Glomerular visceral epithelial cell (primary cell): ENCODE measurements around the gene HOXD3.

Experiments used
- DNase-seq: peaks from one replicate; pipeline ENCODE4 v3.0.0-alpha.2; 2016; ENCODE audit errors: extremely low spot score

Gene HOXD3

DNA sequence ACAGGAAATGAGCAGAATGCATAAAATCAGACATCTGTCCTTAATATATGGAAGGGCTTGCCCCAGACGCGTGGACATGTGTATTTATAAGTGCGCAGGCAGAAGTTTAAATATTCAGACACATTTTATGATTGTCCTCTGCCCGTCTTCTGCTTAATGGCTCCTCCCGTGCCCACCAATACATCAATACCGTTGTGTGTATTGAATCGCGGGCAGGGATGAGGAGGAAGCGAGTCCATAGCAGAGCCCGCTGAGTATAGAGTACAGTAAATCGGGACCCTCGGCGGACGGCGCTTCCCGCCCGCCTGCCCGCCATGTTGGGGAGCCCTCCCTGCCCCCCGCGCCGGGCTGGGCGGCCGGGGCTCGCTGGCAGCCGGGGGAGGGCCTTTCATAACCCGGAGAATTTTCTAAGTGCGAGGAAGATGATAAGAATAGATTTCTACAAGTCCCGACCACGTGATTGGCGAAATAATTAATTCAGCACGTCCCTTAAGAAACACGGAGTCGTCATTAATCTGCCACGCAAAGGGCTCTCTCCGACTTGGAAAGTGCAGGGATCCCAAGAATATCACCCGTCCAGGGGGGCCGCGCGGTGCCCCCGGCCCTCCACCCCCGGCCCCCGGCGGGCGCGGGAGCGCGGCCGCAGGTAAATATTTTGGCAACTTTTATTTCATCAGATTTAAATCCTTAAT, at the start of gene HOXD3:
Gene HOXD3 (plus strand): TSS at position 501 of the 692 bp plus-strand sequence. CDS start 11,808 bp downstream, outside the sequence.
- no peak for DNase-seq

GRCh38 chr2:176107731-176108181, 49.4 kb upstream of the HOXD3 start:
- no peak for DNase-seq

GRCh38 chr2:176109192-176109901, 47.8 kb upstream of the HOXD3 start:
- DNase-seq = no peak

DNA sequence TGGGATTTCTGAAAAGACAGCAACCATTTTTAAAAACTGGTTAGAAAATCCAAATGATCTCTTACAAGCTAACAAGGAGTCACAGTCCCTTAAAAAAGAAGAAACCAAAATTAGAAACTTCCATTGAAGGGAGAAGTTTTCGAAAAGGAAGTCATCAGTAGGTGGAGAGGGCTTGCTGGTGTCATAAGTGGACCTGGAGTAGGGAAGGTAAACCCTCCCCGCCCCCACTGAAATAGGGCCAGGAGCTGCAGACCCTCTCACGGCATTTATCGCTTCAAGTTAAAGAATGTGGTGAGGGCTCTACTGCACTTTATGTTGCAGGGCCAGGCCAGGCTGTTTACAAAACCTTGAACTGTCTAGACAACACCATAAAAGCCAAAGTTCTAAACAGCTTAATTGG, 47.2 kb upstream of the HOXD3 start:
- DNase-seq = no peak

DNA sequence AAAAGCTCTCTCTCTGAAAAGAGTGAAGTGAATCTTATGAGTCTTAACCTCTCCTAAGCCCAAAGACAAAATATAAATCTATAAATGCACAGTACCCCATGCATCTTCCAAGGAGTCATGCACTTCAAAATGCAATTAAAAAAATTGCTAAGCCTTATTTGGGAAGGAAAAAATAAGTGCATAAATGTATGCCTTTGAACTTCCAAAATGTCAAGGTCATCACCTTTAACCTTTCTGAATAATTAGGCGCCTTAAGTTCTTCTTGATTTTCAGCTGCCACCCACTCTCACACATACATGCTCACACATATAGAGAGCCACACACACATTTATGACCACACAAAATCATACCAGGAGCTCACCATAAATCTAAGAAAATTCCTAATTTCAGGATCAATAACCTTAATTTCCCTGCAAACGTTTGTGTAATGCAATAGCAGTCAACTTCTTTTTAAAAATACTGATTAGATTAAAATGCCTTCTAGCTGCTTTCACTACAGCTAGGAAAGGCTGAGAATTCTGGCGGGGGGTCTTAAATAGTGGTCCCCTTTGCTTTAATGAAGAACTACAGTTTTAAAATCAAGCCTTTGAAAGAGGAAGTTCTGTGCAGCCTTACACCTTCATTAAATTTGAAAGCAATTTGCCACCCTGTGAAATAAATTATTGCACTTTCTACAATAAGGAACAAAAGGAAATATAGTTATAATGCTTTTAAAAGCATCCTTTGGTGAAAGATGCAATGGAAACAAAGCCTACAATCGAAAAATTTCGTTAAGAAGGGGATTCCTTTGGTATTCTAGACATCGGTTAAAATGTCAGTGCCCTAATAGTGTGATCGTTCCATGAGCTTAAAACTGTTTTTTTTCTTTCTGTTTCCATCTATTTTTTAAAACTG, 46.4 kb upstream of the HOXD3 start:
- DNase-seq = no peak

- DNase-seq = peak; percentile 59
Measured at GRCh38 chr2:176111309-176111663, 45.8 kb upstream of the HOXD3 start.

- DNase-seq = no peak
Measured at GRCh38 chr2:176111846-176112374, 45.2 kb upstream of the HOXD3 start.

DNA sequence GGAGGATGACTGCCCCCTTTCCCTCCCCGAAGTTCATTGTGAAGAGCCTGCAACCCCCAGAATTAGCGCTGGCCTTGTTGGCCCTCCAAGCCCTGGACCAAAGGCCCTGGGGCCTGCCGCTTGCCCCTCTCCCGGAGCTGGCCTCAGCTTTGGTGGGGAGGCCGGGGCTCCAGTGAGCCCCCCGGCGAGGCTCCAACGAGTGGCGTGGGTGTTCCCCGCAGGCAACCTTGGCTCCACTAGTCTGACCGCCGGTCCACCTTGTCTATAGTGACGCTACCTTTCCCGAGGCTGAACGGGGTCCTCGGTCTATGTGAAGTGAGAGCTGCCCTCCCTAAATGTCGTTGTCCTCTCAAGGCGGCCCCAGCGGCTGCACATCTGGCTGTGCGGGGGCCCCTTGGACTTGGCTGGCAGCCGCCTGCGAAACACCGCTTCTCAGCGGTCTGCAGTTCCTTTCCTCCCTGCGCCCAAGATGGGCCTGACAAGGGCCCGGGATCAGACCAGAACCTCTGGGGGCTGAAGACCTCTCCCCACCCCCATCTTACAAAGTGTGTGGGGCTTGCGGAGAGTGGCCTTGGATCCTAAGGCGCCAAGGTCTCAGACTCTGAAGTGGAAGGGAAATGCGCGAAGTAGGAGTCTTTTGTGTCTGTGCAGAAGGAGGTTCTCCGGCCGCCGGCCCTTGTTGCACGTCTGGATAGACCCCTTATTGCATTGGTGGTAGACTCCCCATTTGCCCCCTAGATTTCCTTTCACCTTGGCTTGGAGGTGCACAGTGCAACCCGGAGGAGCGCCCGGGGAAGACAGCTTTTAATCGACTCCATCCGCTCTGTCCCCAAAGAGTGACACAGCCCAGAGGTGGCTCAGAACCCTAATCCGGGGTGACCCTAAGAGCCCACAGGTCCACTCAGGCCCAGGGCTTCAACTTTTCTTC, 44.5 kb upstream of the HOXD3 start:
- no peak for DNase-seq

DNA sequence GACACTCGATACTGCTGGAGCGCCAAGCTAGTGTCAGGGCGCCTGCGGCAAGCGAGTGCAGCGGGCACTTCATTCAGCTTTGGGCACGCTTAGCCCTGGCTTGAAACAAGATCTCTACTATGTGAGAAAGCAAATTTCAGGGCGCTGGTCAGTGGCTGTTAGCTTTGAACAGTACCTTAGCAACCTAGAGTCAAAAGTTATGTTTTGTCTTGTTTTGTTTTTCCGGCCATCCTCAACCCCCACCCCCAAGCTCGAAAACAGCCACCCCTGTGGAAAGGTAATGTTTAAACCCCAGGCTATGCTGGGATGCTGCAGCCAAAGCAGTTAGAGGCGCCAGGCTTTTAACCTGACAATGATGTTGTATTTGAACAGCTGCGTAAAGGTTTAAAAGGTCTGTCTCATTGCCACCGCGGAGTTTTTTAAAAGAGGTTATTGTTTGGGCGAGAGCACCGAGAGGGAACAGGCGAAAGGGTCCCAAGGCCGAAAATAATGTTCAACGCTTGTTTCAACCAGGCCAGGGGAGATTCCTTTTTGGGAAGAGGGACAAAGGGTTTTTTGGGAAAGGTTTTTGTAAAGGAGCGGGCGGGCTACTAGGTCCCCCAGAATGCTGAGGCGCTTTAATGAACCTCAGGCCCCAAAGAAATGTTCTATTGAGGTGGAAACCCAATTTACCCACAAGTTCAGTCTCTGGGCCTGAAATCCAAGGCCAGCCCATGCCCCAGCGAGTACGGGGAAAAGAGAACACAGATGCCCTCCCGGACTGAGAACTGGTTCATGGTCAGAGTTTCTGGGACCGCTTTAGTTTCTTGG, 42.8 kb upstream of the HOXD3 start:
- DNase-seq = no peak

DNA sequence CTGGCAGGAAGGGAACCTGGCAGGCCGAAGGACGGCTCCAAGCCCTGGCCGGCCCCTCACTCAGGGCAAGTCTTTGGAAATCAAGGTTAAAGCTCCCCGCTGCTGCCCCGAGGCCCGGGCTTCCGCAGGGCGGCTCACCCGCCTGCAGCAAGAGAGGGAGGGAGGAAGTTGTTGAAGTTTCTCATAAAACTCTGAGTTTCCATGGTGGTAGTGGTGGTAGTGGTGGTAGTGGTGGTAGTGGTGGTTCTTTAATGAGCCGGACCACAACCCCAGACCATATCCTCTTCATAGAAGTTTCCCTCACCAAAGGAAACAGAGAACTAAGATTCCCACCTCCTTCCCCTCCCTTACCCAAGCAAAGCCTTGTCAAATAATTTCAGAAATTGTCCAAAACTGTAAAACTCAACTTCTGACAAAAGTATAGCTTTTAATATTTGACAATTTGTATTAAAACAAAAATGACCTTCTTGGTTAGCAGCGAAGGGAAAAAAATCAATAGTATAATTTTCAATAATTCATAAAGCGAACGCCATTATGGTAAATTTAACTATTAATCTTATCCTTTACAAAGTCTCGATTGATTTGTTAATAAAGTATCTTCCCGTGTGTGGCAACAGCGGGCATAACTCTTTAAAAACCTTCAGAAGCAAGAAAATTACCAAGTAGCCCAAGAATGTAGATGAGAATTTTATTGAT, 42.0 kb upstream of the HOXD3 start:
- no peak for DNase-seq

DNA sequence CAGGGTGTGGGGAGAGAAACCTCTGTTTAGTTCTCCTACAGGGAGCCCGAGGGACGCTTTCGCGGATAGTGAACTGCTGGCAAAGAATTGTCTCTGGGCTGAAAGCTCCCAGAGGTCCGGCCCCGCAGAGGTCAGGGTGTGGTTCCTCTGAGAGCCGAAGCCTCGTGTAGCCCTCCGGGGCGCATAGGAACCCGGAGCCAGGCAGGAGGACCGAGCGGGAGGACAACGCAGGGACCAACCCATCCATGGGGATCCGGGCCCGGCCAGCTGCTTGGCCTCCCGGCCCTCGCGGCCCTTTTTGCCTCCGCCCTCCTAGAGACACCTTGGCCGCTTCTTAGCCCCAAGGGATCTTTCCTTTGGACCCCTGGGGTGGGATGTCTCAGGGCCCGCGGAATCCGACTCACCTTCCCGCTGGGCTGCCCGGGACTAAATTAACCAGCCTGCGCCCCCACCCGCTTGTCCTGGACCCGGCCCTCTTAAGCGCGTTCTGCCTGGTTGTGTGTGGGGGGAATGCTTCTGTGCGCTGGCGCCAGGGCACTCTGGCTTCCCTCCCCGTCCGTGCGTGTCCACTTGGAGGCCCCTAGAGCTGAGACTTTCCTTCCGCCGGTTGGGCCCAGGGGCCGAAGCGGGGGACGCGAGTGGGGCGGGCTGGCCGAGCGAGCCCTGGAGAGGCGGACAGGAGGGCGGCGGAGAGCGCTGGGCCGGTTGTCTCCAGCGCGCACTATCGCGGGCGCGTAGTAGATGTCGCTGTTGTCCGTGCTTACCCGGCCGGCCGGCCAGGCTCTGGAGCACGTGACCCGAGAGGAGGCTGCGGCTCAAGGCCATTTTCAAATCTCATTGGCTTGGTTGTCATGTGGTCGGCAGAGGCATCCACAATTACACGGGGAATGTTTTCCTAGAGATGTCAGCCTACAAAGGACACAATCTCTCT, 41.0 kb upstream of the HOXD3 start, which contains the start of gene HOXD10:
Gene HOXD10 (plus strand): TSS at position 896 of the 931 bp plus-strand sequence. CDS start 56 bp downstream, outside the sequence.
- DNase-seq = no peak

DNA sequence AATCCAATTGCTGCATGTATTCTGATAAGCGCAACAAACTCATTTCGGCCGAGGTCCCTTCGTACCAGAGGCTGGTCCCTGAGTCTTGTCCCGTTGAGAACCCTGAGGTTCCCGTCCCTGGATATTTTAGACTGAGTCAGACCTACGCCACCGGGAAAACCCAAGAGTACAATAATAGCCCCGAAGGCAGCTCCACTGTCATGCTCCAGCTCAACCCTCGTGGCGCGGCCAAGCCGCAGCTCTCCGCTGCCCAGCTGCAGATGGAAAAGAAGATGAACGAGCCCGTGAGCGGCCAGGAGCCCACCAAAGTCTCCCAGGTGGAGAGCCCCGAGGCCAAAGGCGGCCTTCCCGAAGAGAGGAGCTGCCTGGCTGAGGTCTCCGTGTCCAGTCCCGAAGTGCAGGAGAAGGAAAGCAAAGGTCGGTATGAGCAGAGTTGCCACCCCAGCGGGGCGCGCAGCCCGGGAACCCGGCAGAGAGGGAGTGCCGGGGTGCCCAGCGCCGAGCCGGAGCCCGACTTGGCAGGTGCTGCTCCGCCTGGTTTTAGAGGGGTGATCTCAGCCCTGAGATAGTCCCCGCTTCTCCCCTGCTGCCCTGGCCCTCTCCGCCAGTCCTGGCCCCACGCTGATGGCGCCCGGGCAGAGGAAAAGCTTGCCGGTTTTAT, 39.8 kb upstream of the HOXD3 start:
- no peak for DNase-seq

GRCh38 chr2:176117823-176118371, 39.2 kb upstream of the HOXD3 start:
- no peak for DNase-seq

DNA sequence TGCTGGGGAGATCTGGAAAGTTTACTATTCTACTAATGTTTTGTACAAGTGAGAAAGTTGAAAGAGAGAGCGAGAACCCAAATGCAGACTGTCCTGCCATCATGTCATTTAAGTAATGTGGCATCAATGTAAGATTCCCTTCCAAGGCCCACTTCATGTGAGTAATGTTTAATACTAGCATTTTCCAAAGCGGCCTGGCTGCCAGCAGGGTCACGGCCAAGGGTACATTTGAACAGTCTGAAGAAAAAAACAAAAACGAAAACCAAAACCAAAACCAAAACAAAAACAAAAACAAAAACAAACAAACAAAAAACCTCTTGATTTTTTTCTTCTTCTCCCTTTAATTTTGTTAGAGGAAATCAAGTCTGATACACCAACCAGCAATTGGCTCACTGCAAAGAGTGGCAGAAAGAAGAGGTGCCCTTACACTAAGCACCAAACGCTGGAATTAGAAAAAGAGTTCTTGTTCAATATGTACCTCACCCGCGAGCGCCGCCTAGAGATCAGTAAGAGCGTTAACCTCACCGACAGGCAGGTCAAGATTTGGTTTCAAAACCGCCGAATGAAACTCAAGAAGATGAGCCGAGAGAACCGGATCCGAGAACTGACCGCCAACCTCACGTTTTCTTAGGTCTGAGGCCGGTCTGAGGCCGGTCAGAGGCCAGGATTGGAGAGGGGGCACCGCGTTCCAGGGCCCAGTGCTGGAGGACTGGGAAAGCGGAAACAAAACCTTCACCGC, 38.3 kb upstream of the HOXD3 start:
- DNase-seq = peak; percentile 58

DNA sequence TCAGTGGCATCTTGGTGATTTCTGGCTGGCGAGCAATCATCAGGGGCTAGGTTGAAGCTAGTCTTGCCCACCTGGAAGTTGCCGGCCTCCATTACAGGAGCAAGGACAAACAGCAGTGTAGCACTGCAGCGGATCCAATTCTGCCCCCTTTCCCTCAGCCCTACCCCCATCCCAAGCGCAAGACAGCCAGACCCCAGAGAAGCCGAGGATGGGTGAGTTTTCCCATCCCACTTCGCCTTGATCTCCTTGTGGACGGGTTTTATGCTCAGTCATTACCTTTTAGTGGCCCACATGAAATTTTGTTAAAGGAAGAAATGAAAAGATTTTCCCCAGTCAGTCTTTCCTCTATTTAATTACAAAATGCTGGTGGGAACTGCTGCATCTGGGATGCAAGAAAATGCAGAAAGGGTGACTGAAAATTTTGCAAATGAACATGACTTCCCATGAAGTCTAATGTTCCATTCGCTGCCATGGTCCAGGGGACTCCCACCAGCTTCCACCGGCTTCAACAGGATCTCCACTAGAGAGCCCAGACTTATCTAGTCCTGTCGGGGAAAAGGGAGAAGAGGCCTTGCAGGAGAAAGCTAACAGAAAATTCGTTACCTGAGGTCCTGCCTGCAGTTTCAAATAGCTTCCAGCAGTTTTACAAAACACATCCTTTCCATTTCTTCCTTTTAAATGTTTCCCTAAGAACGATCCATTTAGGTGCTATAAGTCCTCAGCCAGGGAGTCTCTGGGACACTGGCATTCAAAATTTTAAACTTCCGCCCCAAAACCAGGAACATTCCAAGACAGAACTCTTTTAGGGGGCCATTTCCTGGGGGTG, 36.5 kb upstream of the HOXD3 start:
- DNase-seq = no peak
